SK-N-SH (cell line): ENCODE results near the gene CPN2. TPM values are rescaled to one million over a fixed set of nuclear protein-coding genes. Genes with fewer than 3 reads are reported as not detected.
A peak's percentile ranks its signal among the peaks of the same experiment; 100 is the strongest.

Experiments used
- CTCF ChIA-PET: fragments of 300-600, 350-600 bp; formaldehyde crosslinking; extraction: SDS; loops from one replicate; lab custom pipeline; 2021; lab: Yijun Ruan, JAX
- POLR2A ChIA-PET: fragments of 350-600 bp; sonication (Branson Sonifier 250); formaldehyde crosslinking; extraction: SDS; loops from one replicate; lab custom pipeline; 2020; ENCODE audit warnings: antibody characterized with exemption, inconsistent platforms; lab: Yijun Ruan, JAX
- DNase-seq: peaks from one replicate; pipeline ENCODE4 v3.0.0; 2012
- H2AFZ ChIP-seq: fragments of 200-600 bp; sonication (generic); 2 replicates; pipeline ENCODE4 v1.8.1; 2016; ENCODE audit warnings: antibody characterized with exemption, mild to moderate bottlenecking, low read depth
- H3F3A ChIP-seq: fragments of 200-600 bp; sonication (generic); replicated peaks from 2 replicates; pipeline ENCODE3; 2016; ENCODE audit warnings: antibody characterized with exemption, mild to moderate bottlenecking; ENCODE audit not compliant: insufficient read depth
- H3K27ac ChIP-seq, 2 experiments: fragments of 200-500 bp in 1 of 2; fragments of 200-600 bp in 1 of 2; sonication (Bioruptor generic) in 1 of 2; sonication (generic), shearing (Covaris generic) in 1 of 2; 2 replicates each; pipeline versions ENCODE4 v1.5.1 to v1.6.1; 2014 to 2016; ENCODE audit warnings: low read depth in 2 of 2, inconsistent platforms in 1 of 2, low read length in 1 of 2, mild to moderate bottlenecking in 1 of 2, mixed read lengths in 1 of 2
- H3K27me3 ChIP-seq: fragments of 200-600 bp; sonication (generic), shearing (Covaris generic); 2 replicates; pipeline ENCODE4 v1.6.1; 2016; ENCODE audit warnings: mixed run types; ENCODE audit not compliant: insufficient read depth
- H3K36me3 ChIP-seq, 2 experiments: fragments of 200-500 bp in 1 of 2; fragments of 200-600 bp in 1 of 2; sonication (Bioruptor generic) in 1 of 2; sonication (generic) in 1 of 2; replicated peaks in 1 of 2; 2 replicates each; pipeline versions ENCODE3 to v1.5.1; 2014 to 2016; ENCODE audit warnings: low read length in 1 of 2, mild to moderate bottlenecking in 1 of 2; ENCODE audit not compliant: insufficient read depth in 2 of 2, control insufficient read depth in 1 of 2
- H3K4me1 ChIP-seq, 2 experiments: fragments of 200-500 bp in 1 of 2; fragments of 200-600 bp in 1 of 2; sonication (Bioruptor generic) in 1 of 2; sonication (generic), shearing (Covaris generic) in 1 of 2; 2 replicates each; pipeline versions ENCODE4 v1.5.1 to v1.6.1; 2014 to 2016; ENCODE audit warnings: low read depth in 1 of 2, low read length in 1 of 2, mixed run types in 1 of 2; ENCODE audit not compliant: insufficient read depth in 2 of 2, control insufficient read depth in 1 of 2
- H3K4me2 ChIP-seq: fragments of 200-600 bp; sonication (generic), shearing (Covaris generic); 2 replicates; pipeline ENCODE4 v1.6.1; 2017; ENCODE audit warnings: mixed run types
- H3K4me3 ChIP-seq, 2 experiments: fragments of 200-500 bp in 1 of 2; fragments of 200-600 bp in 1 of 2; sonication (Bioruptor generic) in 1 of 2; sonication (generic), shearing (Covaris generic) in 1 of 2; 2 replicates each; pipeline versions ENCODE4 v1.5.1 to v1.8.1; 2014 to 2016; ENCODE audit warnings: low read depth in 2 of 2, inconsistent platforms in 1 of 2, low read length in 1 of 2, mild to moderate bottlenecking in 1 of 2, mixed read lengths in 1 of 2, moderate library complexity in 1 of 2
- H3K79me2 ChIP-seq: fragments of 200-600 bp; sonication (generic); 2 replicates; pipeline ENCODE4 v1.8.1; 2017; ENCODE audit warnings: mild to moderate bottlenecking; ENCODE audit not compliant: insufficient read depth
- H3K9ac ChIP-seq: fragments of 200-600 bp; sonication (generic); 2 replicates; pipeline ENCODE4 v1.6.1; 2017; ENCODE audit warnings: mixed run types
- H3K9me2 ChIP-seq: fragments of 200-600 bp; sonication (generic); 2 replicates; pipeline ENCODE4 v1.6.1; 2017; ENCODE audit warnings: mixed run types
- H3K9me3 ChIP-seq: fragments of 200-600 bp; sonication (generic); 2 replicates; pipeline ENCODE4 v1.6.1; 2017; ENCODE audit warnings: mixed run types, mild to moderate bottlenecking, moderate library complexity
- H4K20me1 ChIP-seq: fragments of 200-600 bp; sonication (generic); 2 replicates; pipeline ENCODE4 v1.6.1; 2017; ENCODE audit warnings: mild to moderate bottlenecking, mixed run types; ENCODE audit not compliant: insufficient read depth
- CHD2 ChIP-seq: fragments of 150-350 bp; IDR thresholded peaks from 2 replicates; pipeline ENCODE4 v1.6.1; 2018; ENCODE audit warnings: low read length; ENCODE audit not compliant: partially characterized antibody
- EP300 ChIP-seq, 2 experiments: IDR thresholded peaks; 2 replicates each; pipeline versions ENCODE4 v1.4.0 to v1.6.1; 2012; ENCODE audit warnings: borderline replicate concordance in 1 of 2, low read depth in 1 of 2, low read length in 1 of 2
- FOXM1 ChIP-seq: IDR thresholded peaks from 2 replicates; pipeline ENCODE4 v1.4.0; 2012; ENCODE audit warnings: low read depth, mild to moderate bottlenecking
- MEF2A ChIP-seq: IDR thresholded peaks from 2 replicates; pipeline ENCODE4 v1.4.0; 2012; ENCODE audit warnings: low read depth, borderline replicate concordance
- MXI1 ChIP-seq: IDR thresholded peaks from 2 replicates; pipeline ENCODE4 v1.6.1; 2012; ENCODE audit warnings: mild to moderate bottlenecking, low read depth, low read length, improper control_type of control experiment
- RAD21 ChIP-seq: IDR thresholded peaks from 2 replicates; pipeline ENCODE4 v1.6.1; 2012; ENCODE audit warnings: mild to moderate bottlenecking, low read length
- RCOR1 ChIP-seq: fragments of 150-350 bp; IDR thresholded peaks from 2 replicates; pipeline ENCODE4 v1.6.1; 2017; ENCODE audit warnings: antibody characterized with exemption, low read length
- SIN3A ChIP-seq: IDR thresholded peaks from 2 replicates; pipeline ENCODE4 v1.6.1; 2012; ENCODE audit warnings: low read depth, mild to moderate bottlenecking, low read length, moderate library complexity, borderline replicate concordance
- SMC3 ChIP-seq: IDR thresholded peaks from 2 replicates; pipeline ENCODE4 v1.6.1; 2012; ENCODE audit warnings: low read depth, low read length, improper control_type of control experiment
- TAF1 ChIP-seq: IDR thresholded peaks from 2 replicates; pipeline ENCODE4 v1.6.1; 2012; ENCODE audit warnings: low read depth, mild to moderate bottlenecking, low read length, moderate library complexity, borderline replicate concordance
- TCF12 ChIP-seq: IDR thresholded peaks from 2 replicates; pipeline ENCODE4 v1.4.0; 2012
- YY1 ChIP-seq: IDR thresholded peaks from 2 replicates; pipeline ENCODE4 v1.4.0; 2012; ENCODE audit warnings: low read depth, mild to moderate bottlenecking
- WGBS: methylation state at CpG from one replicate; pipeline ENCODE4 v1.1.6; 2017; ENCODE audit warnings: low lambda C conversion rate; 5-methylcytosine and 5-hydroxymethylcytosine counted together
- polyA plus RNA-seq, 3 experiments: library from polyadenylated mRNA; depleted of rRNA; stranded (reverse); fragments of >200 nt; gene quantifications; 2 replicates each; pipeline ENCODE4 v1.2.3, GENCODE V29; 2012
- TF ChIP-seq, protein P1 (sequence below): IDR thresholded peaks from 2 replicates; pipeline ENCODE4 v1.4.0; 2012; ENCODE audit warnings: low read depth
- TF ChIP-seq, protein P2 (sequence below): fragments of 200-600 bp; sonication (generic); IDR thresholded peaks from 2 replicates; pipeline ENCODE4 v1.6.1; 2017; ENCODE audit warnings: antibody characterized with exemption, mild to moderate bottlenecking, moderate library complexity
- TF ChIP-seq, protein P3 (sequence below): fragments of 150-350 bp; IDR thresholded peaks from 2 replicates; pipeline ENCODE4 v1.6.1; 2016; ENCODE audit warnings: mild to moderate bottlenecking, low read depth, low read length
- TF ChIP-seq, protein P4 (sequence below): IDR thresholded peaks from 2 replicates; pipeline ENCODE4 v1.6.1; 2012; ENCODE audit warnings: mild to moderate bottlenecking, low read depth, low read length, moderate library complexity

The CPN2 gene
- polyA plus RNA-seq, 1 of the 3 experiments (the other 2 are of a cell fraction) = not detected

DNA sequence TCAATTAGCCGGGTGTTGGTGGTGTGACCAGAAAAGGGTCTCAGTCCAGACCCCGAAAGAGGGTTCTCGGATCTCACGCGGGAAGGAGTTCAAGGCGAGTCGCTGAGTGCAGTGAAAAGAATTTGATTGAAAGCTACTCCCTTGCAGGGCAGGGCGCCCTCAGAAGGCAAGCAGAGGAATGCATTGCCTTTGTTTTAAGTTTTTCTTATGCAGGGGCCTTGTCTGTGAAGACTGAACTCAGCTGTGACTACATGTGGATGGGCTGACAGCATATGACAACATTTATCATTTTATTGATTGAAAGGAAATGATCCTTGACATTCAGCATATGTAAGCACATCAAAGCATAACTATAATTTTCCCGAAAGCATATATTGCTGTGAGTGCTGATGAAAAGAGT is 11.8 kb downstream of the CPN2 start:
- peaks cover 4% of the 10 kb centered on the region for H3F3A ChIP-seq
- H3K9me3 ChIP-seq = no peaks in the 10 kb centered on the region
- H3K27me3 ChIP-seq = no peaks in the 10 kb centered on the region
- 93% methylated on average over 9 of the region's 9 CpGs for WGBS
- H3K4me3 ChIP-seq = no peak overlapping the region
- H3K27ac ChIP-seq = no peak overlapping the region
- no peaks in the 10 kb centered on the region for H3K36me3 ChIP-seq
- H3K9me2 ChIP-seq = no peaks in the 10 kb centered on the region
- H4K20me1 ChIP-seq = no peaks in the 10 kb centered on the region
- no peak overlapping the region for H3K4me2 ChIP-seq
- no peak for DNase-seq
- no peak overlapping the region for H2AFZ ChIP-seq
- H3K4me1 ChIP-seq = peaks cover 0 to 28% of the 10 kb centered on the region in 2 experiments; a peak in 1 of 4 replicates
- H3K9ac ChIP-seq = no peak overlapping the region
- ChIA-PET POLR2A (no interaction called here), CTCF (interaction anchor here (1.1 to 18.8 kb wide), 5 partner anchors 29 to 558 kb away, joined by 3 to 326 read pairs (median 6); partner anchors contain the start of gene GP5)
- TF ChIP-seq, protein P1, sequence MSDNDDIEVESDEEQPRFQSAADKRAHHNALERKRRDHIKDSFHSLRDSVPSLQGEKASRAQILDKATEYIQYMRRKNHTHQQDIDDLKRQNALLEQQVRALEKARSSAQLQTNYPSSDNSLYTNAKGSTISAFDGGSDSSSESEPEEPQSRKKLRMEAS = no peak
- TF ChIP-seq, protein P2, sequence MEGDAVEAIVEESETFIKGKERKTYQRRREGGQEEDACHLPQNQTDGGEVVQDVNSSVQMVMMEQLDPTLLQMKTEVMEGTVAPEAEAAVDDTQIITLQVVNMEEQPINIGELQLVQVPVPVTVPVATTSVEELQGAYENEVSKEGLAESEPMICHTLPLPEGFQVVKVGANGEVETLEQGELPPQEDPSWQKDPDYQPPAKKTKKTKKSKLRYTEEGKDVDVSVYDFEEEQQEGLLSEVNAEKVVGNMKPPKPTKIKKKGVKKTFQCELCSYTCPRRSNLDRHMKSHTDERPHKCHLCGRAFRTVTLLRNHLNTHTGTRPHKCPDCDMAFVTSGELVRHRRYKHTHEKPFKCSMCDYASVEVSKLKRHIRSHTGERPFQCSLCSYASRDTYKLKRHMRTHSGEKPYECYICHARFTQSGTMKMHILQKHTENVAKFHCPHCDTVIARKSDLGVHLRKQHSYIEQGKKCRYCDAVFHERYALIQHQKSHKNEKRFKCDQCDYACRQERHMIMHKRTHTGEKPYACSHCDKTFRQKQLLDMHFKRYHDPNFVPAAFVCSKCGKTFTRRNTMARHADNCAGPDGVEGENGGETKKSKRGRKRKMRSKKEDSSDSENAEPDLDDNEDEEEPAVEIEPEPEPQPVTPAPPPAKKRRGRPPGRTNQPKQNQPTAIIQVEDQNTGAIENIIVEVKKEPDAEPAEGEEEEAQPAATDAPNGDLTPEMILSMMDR = peak; percentile 29; the same call in 1 of the 2 replicates
- TF ChIP-seq CHD2 = no peak
- H3K79me2 ChIP-seq = no peaks in the 10 kb centered on the region

DNA sequence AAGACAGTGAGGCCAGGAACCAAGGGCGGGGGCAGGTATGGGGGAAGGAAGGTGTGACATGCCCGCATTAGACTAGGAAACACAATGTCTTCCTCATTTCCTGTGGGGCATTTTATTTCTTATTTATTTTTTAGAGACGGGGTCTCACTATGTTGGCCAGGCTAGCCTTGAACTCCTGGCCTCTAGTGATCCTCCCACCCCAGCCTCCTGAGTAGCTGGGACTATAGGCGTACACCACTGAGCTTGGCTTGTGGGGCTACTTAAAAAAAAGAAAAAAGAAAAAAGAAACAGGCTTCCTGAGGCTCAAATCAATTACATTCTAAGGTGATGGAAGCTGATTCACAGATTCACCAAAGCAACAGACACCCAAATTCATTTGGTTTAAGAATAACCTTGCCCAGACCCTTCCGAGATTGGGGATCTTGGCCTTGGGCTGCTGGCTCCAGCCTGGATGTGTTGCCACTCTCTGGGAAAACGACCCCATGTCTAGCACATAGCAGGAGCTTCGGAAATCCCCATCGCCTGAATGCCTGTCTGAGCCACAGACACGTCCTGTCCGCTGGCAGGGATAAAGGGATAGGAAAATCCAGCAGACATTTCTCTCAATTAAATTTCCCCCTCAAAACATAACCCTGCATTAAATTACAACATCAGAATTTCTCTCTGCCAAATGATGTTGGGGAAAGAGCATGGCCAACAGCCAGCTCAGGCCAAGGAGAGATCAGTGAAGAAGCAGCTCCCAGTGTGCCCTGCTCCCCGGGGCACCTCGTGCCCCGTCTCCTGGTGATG is 13.0 kb downstream of the CPN2 start:
- no peak overlapping the region for H3K4me2 ChIP-seq
- TF ChIP-seq TAF1 (no peak), RAD21 (no peak), FOXM1 (no peak), TCF12 (no peak), YY1 (no peak), RCOR1 (peak; percentile 58; the same call in 1 of the 2 replicates), MXI1 (0 out of 2 replicates have a peak, but pooled peaks have one; percentile 25), SMC3 (no peak), SIN3A (no peak), MEF2A (no peak), EP300 (IDR thresholded peaks at IDR 0.05; ENCODE audit: borderline replicate concordance in 1 of 2, low read depth in 1 of 2, low read length in 1 of 2) (no peak)
- TF ChIP-seq, protein P2 = no peak
- TF ChIP-seq, protein P3, sequence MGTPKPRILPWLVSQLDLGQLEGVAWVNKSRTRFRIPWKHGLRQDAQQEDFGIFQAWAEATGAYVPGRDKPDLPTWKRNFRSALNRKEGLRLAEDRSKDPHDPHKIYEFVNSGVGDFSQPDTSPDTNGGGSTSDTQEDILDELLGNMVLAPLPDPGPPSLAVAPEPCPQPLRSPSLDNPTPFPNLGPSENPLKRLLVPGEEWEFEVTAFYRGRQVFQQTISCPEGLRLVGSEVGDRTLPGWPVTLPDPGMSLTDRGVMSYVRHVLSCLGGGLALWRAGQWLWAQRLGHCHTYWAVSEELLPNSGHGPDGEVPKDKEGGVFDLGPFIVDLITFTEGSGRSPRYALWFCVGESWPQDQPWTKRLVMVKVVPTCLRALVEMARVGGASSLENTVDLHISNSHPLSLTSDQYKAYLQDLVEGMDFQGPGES = no peak
- TF ChIP-seq, protein P4, sequence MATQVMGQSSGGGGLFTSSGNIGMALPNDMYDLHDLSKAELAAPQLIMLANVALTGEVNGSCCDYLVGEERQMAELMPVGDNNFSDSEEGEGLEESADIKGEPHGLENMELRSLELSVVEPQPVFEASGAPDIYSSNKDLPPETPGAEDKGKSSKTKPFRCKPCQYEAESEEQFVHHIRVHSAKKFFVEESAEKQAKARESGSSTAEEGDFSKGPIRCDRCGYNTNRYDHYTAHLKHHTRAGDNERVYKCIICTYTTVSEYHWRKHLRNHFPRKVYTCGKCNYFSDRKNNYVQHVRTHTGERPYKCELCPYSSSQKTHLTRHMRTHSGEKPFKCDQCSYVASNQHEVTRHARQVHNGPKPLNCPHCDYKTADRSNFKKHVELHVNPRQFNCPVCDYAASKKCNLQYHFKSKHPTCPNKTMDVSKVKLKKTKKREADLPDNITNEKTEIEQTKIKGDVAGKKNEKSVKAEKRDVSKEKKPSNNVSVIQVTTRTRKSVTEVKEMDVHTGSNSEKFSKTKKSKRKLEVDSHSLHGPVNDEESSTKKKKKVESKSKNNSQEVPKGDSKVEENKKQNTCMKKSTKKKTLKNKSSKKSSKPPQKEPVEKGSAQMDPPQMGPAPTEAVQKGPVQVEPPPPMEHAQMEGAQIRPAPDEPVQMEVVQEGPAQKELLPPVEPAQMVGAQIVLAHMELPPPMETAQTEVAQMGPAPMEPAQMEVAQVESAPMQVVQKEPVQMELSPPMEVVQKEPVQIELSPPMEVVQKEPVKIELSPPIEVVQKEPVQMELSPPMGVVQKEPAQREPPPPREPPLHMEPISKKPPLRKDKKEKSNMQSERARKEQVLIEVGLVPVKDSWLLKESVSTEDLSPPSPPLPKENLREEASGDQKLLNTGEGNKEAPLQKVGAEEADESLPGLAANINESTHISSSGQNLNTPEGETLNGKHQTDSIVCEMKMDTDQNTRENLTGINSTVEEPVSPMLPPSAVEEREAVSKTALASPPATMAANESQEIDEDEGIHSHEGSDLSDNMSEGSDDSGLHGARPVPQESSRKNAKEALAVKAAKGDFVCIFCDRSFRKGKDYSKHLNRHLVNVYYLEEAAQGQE = no peak
- CTCF ChIA-PET = interaction anchor here (0.6 to 18.8 kb wide), 8 partner anchors 9 to 330 kb away, joined by 3 to 326 read pairs (median 4); partner anchors contain the start of gene GP5
- H3K9ac ChIP-seq = no peak overlapping the region
- H4K20me1 ChIP-seq = no peaks in the 10 kb centered on the region
- H3K9me3 ChIP-seq = no peaks in the 10 kb centered on the region
- no peaks in the 10 kb centered on the region for H3F3A ChIP-seq
- no peaks in the 10 kb centered on the region for H3K27me3 ChIP-seq
- H3K27ac ChIP-seq = no peak overlapping the region
- DNase-seq = no peak
- POLR2A ChIA-PET = no interaction called here
- 65% methylated on average over 13 of the region's 13 CpGs for WGBS
- H3K79me2 ChIP-seq = no peaks in the 10 kb centered on the region
- H2AFZ ChIP-seq = no peak overlapping the region
- no peak overlapping the region for H3K4me3 ChIP-seq
- no peaks in the 10 kb centered on the region for H3K9me2 ChIP-seq
- no peaks in the 10 kb centered on the region for H3K36me3 ChIP-seq
- H3K4me1 ChIP-seq = peaks cover 3 to 30% of the 10 kb centered on the region in 2 experiments; a peak in 2 of 4 replicates
